HS-27A (cell line): Measurements from ENCODE around the gene B2M.
"Not testable (repeated sequence)": the region's sequence is repeated elsewhere in the genome, so short reads cannot be mapped to it uniquely, and the experiment has no call there.

Experiments
- DNase-seq: peaks from one replicate; pipeline ENCODE4 v3.0.0-alpha.2; 2012; ENCODE audit warnings: low read depth, missing footprints

Gene B2M

GRCh38 chr15:44698641-44699040, 12.7 kb upstream of the B2M start:
- no peak for DNase-seq

GRCh38 chr15:44700676-44701075, 10.6 kb upstream of the B2M start:
- not testable (repeated sequence) for DNase-seq

GRCh38 chr15:44705986-44706385, 5.3 kb upstream of the B2M start:
- no peak for DNase-seq

GRCh38 chr15:44706401-44706800, 4.9 kb upstream of the B2M start:
- DNase-seq = no peak

- no peak for DNase-seq
These were observed 4.2 kb upstream of the B2M start for GRCh38 chr15:44706946-44707636.

GRCh38 chr15:44710236-44711095, 851 bp upstream of the B2M start:
- no peak for DNase-seq

DNA sequence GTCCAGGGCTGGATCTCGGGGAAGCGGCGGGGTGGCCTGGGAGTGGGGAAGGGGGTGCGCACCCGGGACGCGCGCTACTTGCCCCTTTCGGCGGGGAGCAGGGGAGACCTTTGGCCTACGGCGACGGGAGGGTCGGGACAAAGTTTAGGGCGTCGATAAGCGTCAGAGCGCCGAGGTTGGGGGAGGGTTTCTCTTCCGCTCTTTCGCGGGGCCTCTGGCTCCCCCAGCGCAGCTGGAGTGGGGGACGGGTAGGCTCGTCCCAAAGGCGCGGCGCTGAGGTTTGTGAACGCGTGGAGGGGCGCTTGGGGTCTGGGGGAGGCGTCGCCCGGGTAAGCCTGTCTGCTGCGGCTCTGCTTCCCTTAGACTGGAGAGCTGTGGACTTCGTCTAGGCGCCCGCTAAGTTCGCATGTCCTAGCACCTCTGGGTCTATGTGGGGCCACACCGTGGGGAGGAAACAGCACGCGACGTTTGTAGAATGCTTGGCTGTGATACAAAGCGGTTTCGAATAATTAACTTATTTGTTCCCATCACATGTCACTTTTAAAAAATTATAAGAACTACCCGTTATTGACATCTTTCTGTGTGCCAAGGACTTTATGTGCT, 527 bp downstream of the B2M start:
- DNase-seq = no peak

DNA sequence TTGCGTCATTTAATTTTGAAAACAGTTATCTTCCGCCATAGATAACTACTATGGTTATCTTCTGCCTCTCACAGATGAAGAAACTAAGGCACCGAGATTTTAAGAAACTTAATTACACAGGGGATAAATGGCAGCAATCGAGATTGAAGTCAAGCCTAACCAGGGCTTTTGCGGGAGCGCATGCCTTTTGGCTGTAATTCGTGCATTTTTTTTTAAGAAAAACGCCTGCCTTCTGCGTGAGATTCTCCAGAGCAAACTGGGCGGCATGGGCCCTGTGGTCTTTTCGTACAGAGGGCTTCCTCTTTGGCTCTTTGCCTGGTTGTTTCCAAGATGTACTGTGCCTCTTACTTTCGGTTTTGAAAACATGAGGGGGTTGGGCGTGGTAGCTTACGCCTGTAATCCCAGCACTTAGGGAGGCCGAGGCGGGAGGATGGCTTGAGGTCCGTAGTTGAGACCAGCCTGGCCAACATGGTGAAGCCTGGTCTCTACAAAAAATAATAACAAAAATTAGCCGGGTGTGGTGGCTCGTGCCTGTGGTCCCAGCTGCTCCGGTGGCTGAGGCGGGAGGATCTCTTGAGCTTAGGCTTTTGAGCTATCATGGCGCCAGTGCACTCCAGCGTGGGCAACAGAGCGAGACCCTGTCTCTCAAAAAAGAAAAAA, 1.2 kb downstream of the B2M start:
- DNase-seq = no peak

DNA sequence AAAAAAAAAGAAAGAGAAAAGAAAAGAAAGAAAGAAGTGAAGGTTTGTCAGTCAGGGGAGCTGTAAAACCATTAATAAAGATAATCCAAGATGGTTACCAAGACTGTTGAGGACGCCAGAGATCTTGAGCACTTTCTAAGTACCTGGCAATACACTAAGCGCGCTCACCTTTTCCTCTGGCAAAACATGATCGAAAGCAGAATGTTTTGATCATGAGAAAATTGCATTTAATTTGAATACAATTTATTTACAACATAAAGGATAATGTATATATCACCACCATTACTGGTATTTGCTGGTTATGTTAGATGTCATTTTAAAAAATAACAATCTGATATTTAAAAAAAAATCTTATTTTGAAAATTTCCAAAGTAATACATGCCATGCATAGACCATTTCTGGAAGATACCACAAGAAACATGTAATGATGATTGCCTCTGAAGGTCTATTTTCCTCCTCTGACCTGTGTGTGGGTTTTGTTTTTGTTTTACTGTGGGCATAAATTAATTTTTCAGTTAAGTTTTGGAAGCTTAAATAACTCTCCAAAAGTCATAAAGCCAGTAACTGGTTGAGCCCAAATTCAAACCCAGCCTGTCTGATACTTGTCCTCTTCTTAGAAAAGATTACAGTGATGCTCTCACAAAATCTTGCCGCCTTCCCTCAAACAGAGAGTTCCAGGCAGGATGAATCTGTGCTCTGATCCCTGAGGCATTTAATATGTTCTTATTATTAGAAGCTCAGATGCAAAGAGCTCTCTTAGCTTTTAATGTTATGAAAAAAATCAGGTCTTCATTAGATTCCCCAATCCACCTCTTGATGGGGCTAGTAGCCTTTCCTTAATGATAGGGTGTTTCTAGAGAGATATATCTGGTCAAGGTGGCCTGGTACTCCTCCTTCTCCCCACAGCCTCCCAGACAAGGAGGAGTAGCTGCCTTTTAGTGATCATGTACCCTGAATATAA, 2.0 kb downstream of the B2M start:
- DNase-seq = no peak

- no peak for DNase-seq
These were observed 4.0 kb downstream of the B2M start for GRCh38 chr15:44715142-44715796.

GRCh38 chr15:44715797-44716334, 4.5 kb downstream of the B2M start:
- no peak for DNase-seq

GRCh38 chr15:44716983-44717602, 5.8 kb downstream of the B2M start:
- DNase-seq = no peak

DNA sequence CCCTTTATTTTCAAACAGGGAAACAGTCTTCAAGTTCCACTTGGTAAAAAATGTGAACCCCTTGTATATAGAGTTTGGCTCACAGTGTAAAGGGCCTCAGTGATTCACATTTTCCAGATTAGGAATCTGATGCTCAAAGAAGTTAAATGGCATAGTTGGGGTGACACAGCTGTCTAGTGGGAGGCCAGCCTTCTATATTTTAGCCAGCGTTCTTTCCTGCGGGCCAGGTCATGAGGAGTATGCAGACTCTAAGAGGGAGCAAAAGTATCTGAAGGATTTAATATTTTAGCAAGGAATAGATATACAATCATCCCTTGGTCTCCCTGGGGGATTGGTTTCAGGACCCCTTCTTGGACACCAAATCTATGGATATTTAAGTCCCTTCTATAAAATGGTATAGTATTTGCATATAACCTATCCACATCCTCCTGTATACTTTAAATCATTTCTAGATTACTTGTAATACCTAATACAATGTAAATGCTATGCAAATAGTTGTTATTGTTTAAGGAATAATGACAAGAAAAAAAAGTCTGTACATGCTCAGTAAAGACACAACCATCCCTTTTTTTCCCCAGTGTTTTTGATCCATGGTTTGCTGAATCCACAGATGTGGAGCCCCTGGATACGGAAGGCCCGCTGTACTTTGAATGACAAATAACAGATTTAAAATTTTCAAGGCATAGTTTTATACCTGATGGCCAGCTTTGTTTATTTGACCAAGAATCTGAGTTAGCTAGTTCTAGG, 7.0 kb downstream of the B2M start:
- no peak for DNase-seq

- DNase-seq = no peak
These were observed 7.6 kb downstream of the B2M start for GRCh38 chr15:44718927-44719292.

GRCh38 chr15:44719293-44719999, 8.1 kb downstream of the B2M start:
- DNase-seq = no peak

GRCh38 chr15:44720000-44720435, 8.7 kb downstream of the B2M start:
- DNase-seq = not testable (repeated sequence)

- DNase-seq = no peak
These were observed 9.3 kb downstream of the B2M start for GRCh38 chr15:44720460-44721176.

DNA sequence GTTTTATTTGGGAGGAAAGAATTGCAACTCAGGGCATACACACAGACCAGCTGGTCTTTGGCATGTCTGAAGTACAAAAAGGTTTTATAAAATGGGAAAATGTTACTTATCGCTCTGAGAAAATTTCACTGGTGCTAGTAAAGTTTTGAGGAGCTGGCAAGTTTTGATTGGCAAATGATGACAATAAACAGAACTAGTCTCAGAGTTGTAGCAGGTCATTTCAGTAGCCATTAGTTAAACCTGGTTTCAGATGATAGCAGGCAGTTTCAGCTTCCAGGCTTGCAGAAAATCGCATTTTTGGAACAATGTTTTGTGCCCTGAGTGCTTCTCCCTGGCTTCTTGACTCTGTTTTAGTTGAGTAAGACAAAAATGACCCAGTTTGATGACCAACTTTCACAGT, 10.7 kb downstream of the B2M start:
- DNase-seq = no peak
